H9 (cell line): ENCODE measurements around the gene ATPAF2. TPM values are rescaled to one million over a fixed set of nuclear protein-coding genes. Genes with fewer than 3 reads are reported as not detected.

ENCODE experiments used
- DNase-seq: peaks from one replicate; pipeline ENCODE4 v3.0.0-alpha.2; 2017
- H2AFZ ChIP-seq: one replicate; pipeline ENCODE4 v1.6.1; 2013; ENCODE audit warnings: mild to moderate bottlenecking, low read length, control low read depth, moderate library complexity
- H2AK5ac ChIP-seq: 2 replicates; pipeline ENCODE4 v1.6.1; 2013; ENCODE audit warnings: low read length, control low read depth, mixed read lengths; ENCODE audit not compliant: insufficient read length
- H2BK120ac ChIP-seq: one replicate; pipeline ENCODE4 v1.6.1; 2013; ENCODE audit warnings: low read depth, mild to moderate bottlenecking, low read length, control low read depth, inconsistent platforms; ENCODE audit not compliant: poor library complexity, severe bottlenecking
- H2BK12ac ChIP-seq: 2 replicates; pipeline ENCODE4 v1.6.1; 2013; ENCODE audit warnings: low read length, control low read depth, mixed read lengths, low read depth; ENCODE audit not compliant: insufficient read length
- H2BK15ac ChIP-seq: 2 replicates; pipeline ENCODE4 v1.6.1; 2013; ENCODE audit warnings: low read depth, low read length, control low read depth
- H2BK20ac ChIP-seq: one replicate; pipeline ENCODE4 v1.6.1; 2013; ENCODE audit warnings: low read depth, mild to moderate bottlenecking, low read length, control low read depth, inconsistent platforms; ENCODE audit not compliant: poor library complexity, severe bottlenecking
- H2BK5ac ChIP-seq: 2 replicates; pipeline ENCODE4 v1.6.1; 2013; ENCODE audit warnings: low read length, control low read depth, mixed read lengths; ENCODE audit not compliant: insufficient read length
- H3K14ac ChIP-seq: 2 replicates; pipeline ENCODE4 v1.6.1; 2013; ENCODE audit warnings: low read length, control low read depth; ENCODE audit not compliant: insufficient read depth
- H3K18ac ChIP-seq: 2 replicates; pipeline ENCODE4 v1.6.1; 2013; ENCODE audit warnings: low read depth, mild to moderate bottlenecking, mixed read lengths, low read length, control low read depth; ENCODE audit not compliant: insufficient read length
- H3K23ac ChIP-seq: 2 replicates; pipeline ENCODE4 v1.6.1; 2013; ENCODE audit warnings: low read length, control low read depth, mixed read lengths, low read depth; ENCODE audit not compliant: insufficient read length
- H3K23me2 ChIP-seq: 2 replicates; pipeline ENCODE4 v1.6.1; 2013; ENCODE audit warnings: low read depth, mild to moderate bottlenecking, mixed read lengths, low read length, control low read depth; ENCODE audit not compliant: insufficient read length, poor library complexity, severe bottlenecking
- H3K27ac ChIP-seq: 2 replicates; pipeline ENCODE4 v1.5.1; 2013; ENCODE audit warnings: low read length, control low read depth, mixed read lengths, low read depth; ENCODE audit not compliant: insufficient read length
- H3K27me3 ChIP-seq: 2 replicates; pipeline ENCODE4 v1.6.1; 2013; ENCODE audit warnings: low read length, control low read depth, inconsistent platforms; ENCODE audit not compliant: insufficient read depth
- H3K4ac ChIP-seq: 2 replicates; pipeline ENCODE4 v1.6.1; 2013; ENCODE audit warnings: low read depth, mild to moderate bottlenecking, control low read depth, inconsistent platforms, low read length, moderate library complexity
- H3K4me1 ChIP-seq: 2 replicates; pipeline ENCODE4 v1.6.1; 2013; ENCODE audit warnings: low read length, control low read depth, inconsistent platforms; ENCODE audit not compliant: insufficient read depth
- H3K4me2 ChIP-seq: 2 replicates; pipeline ENCODE4 v1.6.1; 2013; ENCODE audit warnings: low read length, control low read depth, mixed read lengths; ENCODE audit not compliant: insufficient read length, insufficient read depth
- H3K56ac ChIP-seq: 2 replicates; pipeline ENCODE4 v1.6.1; 2013; ENCODE audit warnings: low read depth, mild to moderate bottlenecking, mixed read lengths, low read length, control low read depth; ENCODE audit not compliant: insufficient read length
- H3K79me1 ChIP-seq: 2 replicates; pipeline ENCODE4 v1.6.1; 2013; ENCODE audit warnings: low read depth, mild to moderate bottlenecking, moderate library complexity, low read length, control low read depth, inconsistent platforms; ENCODE audit not compliant: insufficient read depth, poor library complexity, severe bottlenecking
- H3K79me2 ChIP-seq: 2 replicates; pipeline ENCODE4 v1.6.1; 2013; ENCODE audit warnings: low read length, control low read depth, inconsistent platforms; ENCODE audit not compliant: insufficient read depth
- H3K9ac ChIP-seq: 2 replicates; pipeline ENCODE4 v1.6.1; 2013; ENCODE audit warnings: low read length, control low read depth, mixed read lengths; ENCODE audit not compliant: insufficient read length; ENCODE audit errors: extremely low read depth
- H3K9me3 ChIP-seq: one replicate; pipeline ENCODE4 v1.6.1; 2013; ENCODE audit warnings: low read depth, low read length, inconsistent platforms; ENCODE audit not compliant: control insufficient read depth
- H3T11ph ChIP-seq: one replicate; pipeline ENCODE4 v1.6.1; 2013; ENCODE audit warnings: mild to moderate bottlenecking, low read length, control low read depth, inconsistent platforms
- H4K20me1 ChIP-seq: one replicate; pipeline ENCODE4 v1.6.1; 2013; ENCODE audit not compliant: control insufficient read depth, insufficient read length, insufficient read depth
- H4K5ac ChIP-seq: 2 replicates; pipeline ENCODE4 v1.6.1; 2013; ENCODE audit warnings: low read depth, mild to moderate bottlenecking, mixed read lengths, low read length, control low read depth; ENCODE audit not compliant: insufficient read length
- H4K8ac ChIP-seq: replicated peaks from 2 replicates; pipeline ENCODE4 v1.6.1; 2013; ENCODE audit warnings: low read length, control low read depth, mixed read lengths, low read depth; ENCODE audit not compliant: insufficient read length
- H4K91ac ChIP-seq: 2 replicates; pipeline ENCODE4 v1.6.1; 2013; ENCODE audit warnings: low read depth, mild to moderate bottlenecking, moderate library complexity, mixed read lengths, low read length, control low read depth; ENCODE audit not compliant: insufficient read length
- H3K27ac Mint-ChIP-seq, 3 experiments: 2 replicates in 2 of 3; 3 replicates in 1 of 3; pipeline ENCODE4 v1.8.0; 2020 to 2021; ENCODE audit warnings: mixed read lengths in 3 of 3, mild to moderate bottlenecking in 1 of 3, moderate library complexity in 1 of 3
- H3K27me3 Mint-ChIP-seq: 2 replicates; pipeline ENCODE4 v1.8.0; 2021; ENCODE audit warnings: low read depth, mild to moderate bottlenecking, moderate library complexity, mixed read lengths
- H3K36me3 Mint-ChIP-seq, 3 experiments: 2 replicates in 2 of 3; 3 replicates in 1 of 3; pipeline ENCODE4 v1.8.0; 2020 to 2021; ENCODE audit warnings: low read depth in 3 of 3, mixed read lengths in 3 of 3; ENCODE audit not compliant: insufficient read depth in 1 of 3
- H3K4me1 Mint-ChIP-seq, 2 experiments: 2 replicates each; pipeline ENCODE4 v1.8.0; 2020; ENCODE audit warnings: mixed read lengths in 2 of 2
- H3K4me3 Mint-ChIP-seq, 2 experiments: 2 replicates in 1 of 2; 3 replicates in 1 of 2; pipeline ENCODE4 v1.8.0; 2020 to 2021; ENCODE audit warnings: mild to moderate bottlenecking in 2 of 2, mixed read lengths in 2 of 2, moderate library complexity in 1 of 2
- H3K9me3 Mint-ChIP-seq, 2 experiments: 2 replicates in 1 of 2; 3 replicates in 1 of 2; pipeline ENCODE4 v1.8.0; 2020; ENCODE audit warnings: mild to moderate bottlenecking in 2 of 2, mixed read lengths in 2 of 2, moderate library complexity in 1 of 2
- WGBS: extraction: QIAGEN DNeasy Blood & Tissue Kit; methylation state at CpG from one replicate; pipeline ENCODE4 v1.1.7; 2013; ENCODE audit warnings: missing lambda C conversion rate, low lambda C conversion rate, mixed read lengths; ENCODE audit not compliant: insufficient read length; ENCODE audit errors: extremely low coverage; 5-methylcytosine and 5-hydroxymethylcytosine counted together
- total RNA-seq: library from RNA; stranded (reverse); gene quantifications from 2 replicates; pipeline ENCODE4 v1.2.1, GENCODE V29; 2021
- TF ChIP-seq, protein P1 (sequence below): fragments of 200-600 bp; sonication (generic); conservative IDR thresholded peaks from 3 replicates; pipeline ENCODE4 v1.8.0; 2021; ENCODE audit warnings: antibody characterized with exemption, mild to moderate bottlenecking

ATPAF2 gene
- total RNA-seq, 1 experiment from 2014 or later: 21.4 TPM

DNA sequence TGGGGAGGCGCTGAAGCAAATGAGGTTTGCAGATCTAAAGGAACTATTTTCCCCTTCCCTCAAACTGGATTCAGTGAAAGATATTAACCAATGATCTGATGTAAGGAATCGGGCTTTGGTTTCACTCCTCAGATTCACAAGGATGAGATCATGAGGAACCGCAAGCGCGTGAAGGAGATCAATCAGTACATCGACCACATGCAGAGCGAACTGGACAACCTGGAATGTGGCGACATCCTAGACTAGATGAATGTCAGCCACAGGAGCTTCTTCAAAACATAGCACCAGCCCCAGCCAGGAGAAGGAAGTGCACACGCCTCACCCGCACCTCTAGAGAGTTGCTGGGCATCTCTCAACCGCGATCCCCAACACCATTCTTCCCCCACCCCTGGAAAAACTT is 22.5 kb downstream of the ATPAF2 start:
- Mint-ChIP-seq H3K27me3 (no peaks in the 10 kb centered on the region), H3K9me3 (no peaks in the 10 kb centered on the region), H3K4me1 (peaks cover 7 to 10% of the 10 kb centered on the region in 2 experiments), H3K4me3 (no peak overlapping the region), H3K27ac (no peak overlapping the region), H3K36me3 (peaks cover 0 to 4% (median 3%) of the 10 kb centered on the region in 3 experiments; a peak in 1 of 7 replicates)
- Histone ChIP-seq H3K27me3 (no peaks in the 10 kb centered on the region), H2AFZ (no peak overlapping the region), H4K91ac (no peak overlapping the region), H3K4me1 (no peaks in the 10 kb centered on the region), H3K18ac (no peak overlapping the region), H3K23me2 (no peaks in the 10 kb centered on the region), H3K9me3 (no peaks in the 10 kb centered on the region), H3K14ac (no peak overlapping the region), H4K8ac (no peak overlapping the region), H4K5ac (no peak overlapping the region), H2BK15ac (no peak overlapping the region), H4K20me1 (no peaks in the 10 kb centered on the region), H3K56ac (no peak overlapping the region), H3K4ac (no peak overlapping the region), H2BK5ac (no peak overlapping the region), H2AK5ac (no peak overlapping the region), H3K79me2 (no peaks in the 10 kb centered on the region), H3K23ac (no peak overlapping the region), H2BK20ac (no peak overlapping the region), H3K27ac (no peak overlapping the region), H3K79me1 (no peaks in the 10 kb centered on the region), H3T11ph (no peak overlapping the region), H2BK12ac (no peak overlapping the region), H3K4me2 (no peak overlapping the region), H3K9ac (no peak overlapping the region), H2BK120ac (no peak overlapping the region)
- WGBS: no CpG with 5 or more reads among the region's 12 CpGs
- TF ChIP-seq, protein P1, sequence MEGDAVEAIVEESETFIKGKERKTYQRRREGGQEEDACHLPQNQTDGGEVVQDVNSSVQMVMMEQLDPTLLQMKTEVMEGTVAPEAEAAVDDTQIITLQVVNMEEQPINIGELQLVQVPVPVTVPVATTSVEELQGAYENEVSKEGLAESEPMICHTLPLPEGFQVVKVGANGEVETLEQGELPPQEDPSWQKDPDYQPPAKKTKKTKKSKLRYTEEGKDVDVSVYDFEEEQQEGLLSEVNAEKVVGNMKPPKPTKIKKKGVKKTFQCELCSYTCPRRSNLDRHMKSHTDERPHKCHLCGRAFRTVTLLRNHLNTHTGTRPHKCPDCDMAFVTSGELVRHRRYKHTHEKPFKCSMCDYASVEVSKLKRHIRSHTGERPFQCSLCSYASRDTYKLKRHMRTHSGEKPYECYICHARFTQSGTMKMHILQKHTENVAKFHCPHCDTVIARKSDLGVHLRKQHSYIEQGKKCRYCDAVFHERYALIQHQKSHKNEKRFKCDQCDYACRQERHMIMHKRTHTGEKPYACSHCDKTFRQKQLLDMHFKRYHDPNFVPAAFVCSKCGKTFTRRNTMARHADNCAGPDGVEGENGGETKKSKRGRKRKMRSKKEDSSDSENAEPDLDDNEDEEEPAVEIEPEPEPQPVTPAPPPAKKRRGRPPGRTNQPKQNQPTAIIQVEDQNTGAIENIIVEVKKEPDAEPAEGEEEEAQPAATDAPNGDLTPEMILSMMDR: no peak
- no peak for DNase-seq
